Hematopoietic multipotent progenitor cell (in vitro differentiated cells): Measurements from ENCODE around the gene OR7A5. TPM values are rescaled to one million over a fixed set of nuclear protein-coding genes. Genes with fewer than 3 reads are reported as not detected.
"Not testable (repeated sequence)": the region's sequence is repeated elsewhere in the genome, so short reads cannot be mapped to it uniquely, and the experiment has no call there.

Experiments
- DNase-seq, 3 donors: peaks; one replicate each; pipeline ENCODE4 v3.0.0-alpha.2; 2011 to 2015; ENCODE audit warnings: low read depth in 2 of 3, low spot score in 2 of 3
- small RNA-seq: library from RNA; depleted of rRNA; stranded (forward); fragments of <200 nt; gene quantifications from one replicate; pipeline ENCODE3, GENCODE V24; 2012
- total RNA-seq: library from RNA; depleted of rRNA; stranded (reverse); fragments of >200 nt; gene quantifications from one replicate; pipeline ENCODE4 v1.2.3, GENCODE V29; 2012

The OR7A5 gene
- total RNA-seq, 1 donor, result under 0.01 TPM

DNA sequence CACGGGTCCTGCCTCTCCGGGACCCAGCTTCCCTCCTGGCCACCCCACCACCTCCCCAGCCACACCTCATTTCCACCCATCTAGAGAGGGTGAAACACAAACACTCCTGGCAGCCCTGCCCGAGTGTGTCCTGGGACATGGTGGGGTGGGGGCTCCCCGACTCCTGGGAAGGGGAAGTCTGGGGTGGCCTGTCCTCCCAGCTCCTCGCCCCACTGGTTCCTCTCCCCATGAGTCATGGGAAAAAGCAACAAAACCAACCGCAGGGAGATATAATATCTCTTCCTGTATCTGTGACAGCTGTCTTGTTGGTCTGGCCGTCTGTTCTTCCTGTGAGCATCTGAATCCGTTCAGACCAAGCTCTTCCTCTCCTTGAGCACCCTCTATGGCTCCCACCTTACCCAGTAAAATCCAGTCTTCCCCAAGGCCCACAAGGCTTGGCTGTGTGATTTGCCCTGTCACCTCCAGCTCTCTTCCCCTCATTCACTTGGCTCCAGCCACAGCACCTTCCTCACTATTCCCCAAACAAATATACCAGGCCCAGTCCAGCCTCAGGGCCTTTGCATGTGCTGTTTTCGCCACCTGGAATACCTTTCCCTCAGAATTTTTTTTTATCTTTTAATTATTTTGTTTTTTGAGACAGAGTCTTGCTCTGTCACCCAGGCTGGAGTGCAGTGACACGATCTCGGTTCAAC, 49.7 kb downstream of the OR7A5 start:
- DNase-seq, result peak in 2 of 3 donors; percentile 91

- DNase-seq, result peak in 2 of 3 donors; percentile 69 to 77
Observed at GRCh38 chr19:14784730-14785101, 50.3 kb downstream of the OR7A5 start.

DNA sequence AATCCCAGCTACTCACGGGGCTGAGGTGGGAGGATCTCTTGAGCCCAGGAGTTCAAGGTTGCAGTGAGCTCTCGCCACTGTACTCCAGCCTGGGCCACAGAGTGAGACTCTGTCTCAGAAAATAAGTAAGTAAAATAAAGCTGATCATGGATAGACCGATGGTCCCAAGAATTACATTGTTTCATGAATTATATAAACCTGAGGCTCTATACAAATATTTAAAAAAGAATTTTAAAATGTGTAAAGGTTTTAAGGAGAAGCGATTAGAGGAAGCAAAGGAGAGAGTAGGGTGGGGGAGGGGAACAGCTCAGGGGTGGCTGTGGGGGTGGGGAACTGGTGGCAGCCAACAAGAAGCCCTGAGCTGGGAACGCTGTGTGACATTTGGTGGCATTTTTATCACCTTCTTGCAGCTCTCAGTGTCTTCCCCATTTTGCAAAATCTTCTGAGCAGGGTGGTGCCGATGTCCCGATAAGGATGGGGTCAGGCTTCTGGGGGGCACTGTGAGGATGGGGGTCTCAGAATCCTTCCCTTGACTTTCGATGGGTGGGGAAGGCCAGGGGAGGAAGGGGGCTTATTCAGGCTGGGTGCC, 51.5 kb downstream of the OR7A5 start:
- DNase-seq, result peak in 2 of 3 donors; percentile 50 to 83

- no peak for DNase-seq
Observed at GRCh38 chr19:14782626-14783409, 52.2 kb downstream of the OR7A5 start.

GRCh38 chr19:14781713-14782536, 53.1 kb downstream of the OR7A5 start:
- not testable (repeated sequence) for DNase-seq

DNA sequence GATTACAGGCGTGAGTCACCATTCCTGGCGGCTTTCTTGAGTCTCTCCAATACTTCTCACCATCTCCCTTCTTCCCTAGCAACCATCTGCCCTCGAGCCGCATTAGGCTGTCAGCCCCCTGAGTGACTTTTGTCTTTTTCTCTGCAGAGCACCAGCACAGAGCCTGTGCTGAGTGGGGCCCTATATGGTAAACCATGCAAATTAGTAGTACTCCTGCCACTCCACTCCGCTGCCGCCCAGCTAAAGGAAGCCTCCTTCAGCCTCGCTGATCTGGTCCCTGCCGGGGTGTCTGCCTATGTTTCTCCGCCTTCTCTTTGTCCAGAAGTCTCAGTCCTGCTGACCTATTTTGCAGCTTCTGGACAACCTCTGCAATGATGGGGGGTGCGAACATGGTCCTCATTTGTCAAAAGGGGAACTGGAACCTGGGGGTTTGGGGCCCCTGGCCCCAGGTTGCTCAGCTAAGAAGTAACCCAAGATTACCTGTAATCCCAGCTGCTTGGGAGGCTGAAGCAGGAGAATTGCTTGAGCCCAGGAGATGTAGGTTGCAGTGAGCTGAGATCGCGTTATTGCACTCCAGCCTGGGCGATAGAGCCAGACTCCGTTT, 54.3 kb downstream of the OR7A5 start:
- DNase-seq, result not testable (repeated sequence)

DNA sequence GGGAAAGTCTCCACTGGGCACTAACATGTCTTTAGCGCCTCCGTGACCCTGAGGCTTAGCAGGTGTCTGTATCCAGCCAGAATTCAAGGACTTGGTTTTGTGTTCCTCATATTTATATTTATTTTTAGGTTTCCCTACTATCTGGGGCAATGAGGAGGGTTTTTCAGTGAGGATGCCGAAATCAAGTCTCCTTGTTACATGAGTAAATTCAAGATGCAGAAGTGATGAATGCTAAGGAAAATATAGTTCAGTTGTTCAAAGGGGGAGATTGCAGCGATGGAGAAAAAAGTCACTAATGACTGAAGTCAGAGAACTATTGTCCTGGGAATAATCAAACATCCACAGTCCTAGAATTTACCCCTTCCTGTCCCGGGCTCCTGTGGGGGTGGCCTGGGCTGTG, 55.8 kb downstream of the OR7A5 start:
- DNase-seq, result no peak

DNA sequence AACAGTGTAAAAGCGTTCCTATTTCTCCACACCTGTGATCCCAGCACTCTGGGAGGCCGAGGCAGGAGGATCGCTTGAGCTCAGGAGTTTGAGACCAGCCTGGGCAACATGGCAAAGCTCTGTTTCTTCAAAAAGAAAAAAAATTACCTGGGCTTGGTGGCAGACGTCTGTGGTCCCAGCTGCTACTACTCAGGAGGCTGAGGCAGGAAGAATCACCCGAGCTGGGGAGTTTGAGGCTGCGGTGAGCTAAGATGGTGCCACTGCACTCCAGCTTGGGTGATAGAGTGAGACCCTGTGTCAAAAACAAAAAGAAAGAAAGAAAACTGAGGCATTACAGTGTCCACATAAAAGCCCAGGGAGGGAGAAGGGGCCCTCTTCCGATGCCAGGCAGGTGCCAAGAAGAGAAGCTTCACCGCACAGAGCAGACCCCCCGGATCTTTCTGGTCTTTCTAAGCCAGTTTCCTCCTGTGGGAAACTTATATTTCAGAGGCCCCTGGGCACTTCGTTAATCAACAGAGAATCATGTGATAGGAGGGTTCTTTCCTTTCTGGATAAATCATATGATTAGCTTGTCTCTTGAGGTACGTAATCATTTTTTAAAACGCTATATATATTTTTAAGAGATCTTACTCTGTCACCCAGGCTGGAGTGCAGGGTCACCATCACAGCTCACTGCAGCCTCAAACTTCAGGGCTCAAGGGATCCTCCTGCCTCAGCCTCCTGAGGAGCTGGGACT, 56.7 kb downstream of the OR7A5 start, which contains the start of gene ADGRE2:
ADGRE2 (minus strand) TSS at position 451 of the 736 bp plus-strand sequence. CDS start 1,804 bp downstream, outside the sequence.
- peak in 1 of 3 donors; percentile 8 for DNase-seq

DNA sequence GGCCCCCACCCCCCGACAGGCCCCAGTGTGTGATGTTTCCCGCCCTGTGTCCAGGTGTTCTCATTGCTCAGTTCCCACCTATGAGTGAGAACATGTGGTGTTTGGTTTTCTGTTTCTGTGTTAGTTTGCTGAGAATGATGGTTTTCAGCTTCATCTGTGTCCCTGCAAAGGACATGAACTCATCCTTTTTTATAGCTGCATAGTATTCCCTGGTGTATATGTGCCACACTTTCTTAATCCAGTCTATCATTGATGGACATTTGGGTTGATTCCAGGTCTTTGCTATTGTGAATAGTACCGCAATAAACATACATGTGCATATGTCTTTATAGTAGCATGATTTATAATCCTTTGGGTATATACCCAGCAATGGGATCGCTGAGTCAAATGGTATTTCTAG, 57.3 kb downstream of the OR7A5 start:
- DNase-seq, result not testable (repeated sequence)

Small RNA genes within 50 kb of the gene (small RNA-seq; reads per million reads assigned to genes)
- gene AC005255.1, result not detected

Other genes starting within 250 kb of the OR7A5 start
- gene ADGRE3, start 160.3 kb downstream of the OR7A5 start, total RNA-seq, result under 0.01 TPM
- gene ZNF333, start 145.1 kb downstream of the OR7A5 start, total RNA-seq, result 27.5 TPM
- gene ADGRE2, start 56.6 kb downstream of the OR7A5 start, total RNA-seq, result 46.0 TPM
- under 0.01 TPM for gene OR7C1, start within 50 bp of the OR7A5 start, total RNA-seq
- under 0.01 TPM for gene OR7A10, start 13.7 kb upstream of the OR7A5 start, total RNA-seq
- under 0.01 TPM for gene OR7A17, start 50.9 kb upstream of the OR7A5 start, total RNA-seq
- not detected for gene OR7C2, start 106.3 kb upstream of the OR7A5 start, total RNA-seq
- 15.3 TPM for gene SLC1A6, start 144.7 kb upstream of the OR7A5 start, total RNA-seq
- not detected for gene CASP14, start 214.3 kb upstream of the OR7A5 start, total RNA-seq
- under 0.01 TPM for gene OR1I1, start 247.0 kb upstream of the OR7A5 start, total RNA-seq